ENCODE data around the gene CHD3.

DNA sequence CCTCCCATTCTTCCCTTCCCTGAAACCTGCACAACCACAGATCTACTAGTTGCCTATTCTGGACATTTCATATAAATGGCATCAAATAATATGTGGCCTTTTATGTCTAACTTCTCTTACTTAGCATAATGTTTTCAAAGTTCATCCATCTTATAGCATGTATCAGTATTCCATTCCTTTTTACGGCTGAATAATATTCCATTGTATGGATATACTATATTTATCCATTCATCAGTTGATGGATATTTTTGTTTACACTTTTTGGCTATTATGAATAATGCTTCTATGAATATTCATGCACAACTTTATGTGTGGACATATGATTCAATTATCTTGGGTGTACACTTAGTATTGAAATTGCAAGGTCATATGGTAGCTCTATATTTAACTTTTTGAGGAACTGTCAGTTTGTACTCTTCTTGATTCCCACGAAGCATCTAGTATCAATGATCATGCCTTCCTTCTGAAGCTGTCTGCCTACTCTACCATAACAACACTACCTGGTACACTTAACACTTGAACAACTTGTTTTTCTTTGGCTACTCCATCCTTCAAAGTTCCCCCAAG, 12.7 kb upstream of the CHD3 start:
- TF ChIP-seq, protein P1, sequence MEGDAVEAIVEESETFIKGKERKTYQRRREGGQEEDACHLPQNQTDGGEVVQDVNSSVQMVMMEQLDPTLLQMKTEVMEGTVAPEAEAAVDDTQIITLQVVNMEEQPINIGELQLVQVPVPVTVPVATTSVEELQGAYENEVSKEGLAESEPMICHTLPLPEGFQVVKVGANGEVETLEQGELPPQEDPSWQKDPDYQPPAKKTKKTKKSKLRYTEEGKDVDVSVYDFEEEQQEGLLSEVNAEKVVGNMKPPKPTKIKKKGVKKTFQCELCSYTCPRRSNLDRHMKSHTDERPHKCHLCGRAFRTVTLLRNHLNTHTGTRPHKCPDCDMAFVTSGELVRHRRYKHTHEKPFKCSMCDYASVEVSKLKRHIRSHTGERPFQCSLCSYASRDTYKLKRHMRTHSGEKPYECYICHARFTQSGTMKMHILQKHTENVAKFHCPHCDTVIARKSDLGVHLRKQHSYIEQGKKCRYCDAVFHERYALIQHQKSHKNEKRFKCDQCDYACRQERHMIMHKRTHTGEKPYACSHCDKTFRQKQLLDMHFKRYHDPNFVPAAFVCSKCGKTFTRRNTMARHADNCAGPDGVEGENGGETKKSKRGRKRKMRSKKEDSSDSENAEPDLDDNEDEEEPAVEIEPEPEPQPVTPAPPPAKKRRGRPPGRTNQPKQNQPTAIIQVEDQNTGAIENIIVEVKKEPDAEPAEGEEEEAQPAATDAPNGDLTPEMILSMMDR (IDR thresholded peaks at IDR 0.05) = no peak
- TF ChIP-seq EZH2 (IDR thresholded peaks at IDR 0.05) = no peak
